ENCODE measurements around the gene TOMM20. TPM values are rescaled to one million over a fixed set of nuclear protein-coding genes. Genes with fewer than 3 reads are reported as not detected.

The TOMM20 gene
- total RNA-seq, 8 experiments from 2014 or later = 110 to 371 (median 210) TPM

DNA sequence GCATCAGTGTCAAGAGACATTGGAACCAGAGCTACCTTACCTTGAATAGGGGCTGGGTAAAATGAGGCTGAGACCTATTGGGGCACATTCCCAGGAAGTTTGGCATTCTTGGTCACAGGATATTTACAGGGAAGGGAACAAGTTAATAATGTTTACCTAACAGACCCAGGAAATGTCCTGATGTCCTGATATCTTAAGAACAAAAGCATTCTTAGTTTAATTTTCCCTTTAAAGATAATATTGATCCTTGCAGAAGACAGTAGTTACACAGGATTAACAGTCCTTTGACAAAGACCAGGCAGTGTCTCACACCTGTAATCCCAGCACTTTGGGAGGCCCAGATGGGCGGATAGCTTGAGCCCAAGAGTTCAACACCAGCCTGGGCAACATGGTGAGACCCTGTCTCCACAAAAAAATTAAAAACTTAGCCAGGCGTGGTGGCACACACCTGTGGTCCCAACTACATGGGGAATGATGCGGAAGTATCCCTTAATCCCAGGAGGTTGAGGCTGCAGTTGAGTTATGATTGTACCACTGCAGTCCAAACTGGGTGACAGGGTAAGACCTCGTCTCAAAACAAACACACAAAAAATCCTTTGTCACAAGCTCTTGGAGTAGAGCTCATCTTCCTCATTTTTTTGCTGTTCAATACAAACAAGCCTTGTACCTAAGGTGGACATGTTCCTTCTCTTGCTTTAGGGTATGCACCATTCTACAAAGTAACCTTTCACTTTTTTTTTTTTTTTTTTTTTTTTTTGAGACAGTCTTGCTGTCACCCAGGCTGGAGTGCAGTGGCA is 1.3 kb upstream of the TOMM20 start:
- WGBS, 10 experiments = 90 to 100% (median 100%) methylated on average over 1 to 3 of the region's 4 CpGs; no CpG with 5 or more reads in 3 of the 10 experiments
- in situ Hi-C loops (cut with MboI; ENCODE audit: low pct_unique_long_range_greater_than_20kb in 2 of 9, low sequenced_read_pairs in 9 of 9, unreplicated experiment in 9 of 9) = no loop called here
- peak overlapping the region in 1 of 2 donors; percentile 98 for H3K27ac ChIP-seq
- ATAC-seq (replicated peaks in 6 of 8) = no peak
- no peak overlapping the region for H3K4me3 ChIP-seq
- peaks cover 7 to 17% of the 10 kb centered on the region in 2 donors for H3K4me1 ChIP-seq (replicated peaks in 1 of 2)

DNA sequence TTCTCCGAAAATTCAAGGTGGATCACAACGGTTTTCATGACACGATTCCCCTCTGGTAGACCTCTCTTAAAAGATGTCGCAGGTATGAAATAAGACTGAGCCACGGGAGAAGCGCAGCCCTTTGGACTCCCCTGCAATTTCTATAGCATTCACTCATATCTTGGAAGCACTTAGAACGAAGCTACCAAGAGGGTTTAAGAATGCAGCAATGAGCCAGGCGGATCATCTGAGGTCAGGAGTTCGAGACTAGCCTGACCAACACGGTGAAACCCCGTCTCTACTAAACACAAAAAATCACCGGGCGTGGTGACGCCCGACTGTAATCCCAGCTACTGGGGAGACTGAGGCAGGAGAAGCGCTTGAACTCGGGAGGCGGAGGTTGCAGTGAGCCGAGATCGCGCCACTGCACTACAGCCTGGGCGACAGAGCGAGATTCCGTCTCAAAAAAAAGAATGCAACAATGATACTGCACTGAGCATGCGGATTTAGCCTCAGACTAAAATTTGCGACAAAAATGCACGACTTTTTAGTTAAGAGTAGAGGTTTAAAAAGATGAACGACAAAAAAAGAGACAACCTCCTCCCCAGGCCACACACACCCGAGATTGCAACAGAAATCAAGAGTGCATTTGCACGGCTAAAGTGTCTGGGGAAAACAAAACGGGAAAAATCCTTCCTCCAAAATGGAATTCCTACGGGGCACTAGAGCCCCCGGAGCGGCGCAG is 743 bp downstream of the TOMM20 start:
- 0 to 5% (median 1%) methylated on average over 4 to 32 of the region's 35 CpGs for WGBS, 10 experiments
- in situ Hi-C loops (cut with MboI; ENCODE audit: low pct_unique_long_range_greater_than_20kb in 2 of 9, low sequenced_read_pairs in 9 of 9, unreplicated experiment in 9 of 9) = no loop called here
- H3K27ac ChIP-seq = peak overlapping the region; percentile 95 to 98
- peak in 2 of 8 experiments; percentile 1 to 2 for ATAC-seq (replicated peaks in 6 of 8)
- H3K4me1 ChIP-seq (replicated peaks in 1 of 2) = peaks cover 13 to 20% of the 10 kb centered on the region in 2 donors
- H3K4me3 ChIP-seq = peak overlapping the region; percentile 60 to 89 (median 78)

DNA sequence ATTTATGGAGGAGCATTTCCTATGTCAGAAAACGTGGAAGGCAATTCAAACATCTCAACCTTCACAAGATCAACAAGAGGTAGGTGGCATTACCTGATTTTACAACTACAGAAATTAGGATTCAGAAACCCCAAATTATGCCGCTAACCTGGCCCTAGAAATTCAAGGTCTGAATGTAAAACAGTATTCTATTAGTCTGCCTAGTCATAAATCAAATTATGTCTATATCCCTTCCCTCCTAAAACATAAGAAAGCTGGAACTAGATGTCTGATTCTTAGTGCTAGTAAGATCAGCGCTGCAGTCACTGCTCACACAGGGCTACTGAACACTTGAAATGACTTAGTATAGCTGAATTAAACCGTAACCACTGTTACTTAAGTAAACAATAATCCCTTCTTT is 1.4 kb downstream of the TOMM20 start:
- Histone ChIP-seq H3K4me1 (replicated peaks in 1 of 2) (peaks cover 19 to 27% of the 10 kb centered on the region in 2 donors), H3K4me3 (peak overlapping the region; percentile 60 to 89 (median 78)), H3K27ac (no peak overlapping the region)
- WGBS, 10 experiments = 0 to 60% (median 26%) methylated on average over 2 to 4 of the region's 4 CpGs; no CpG with 5 or more reads in 1 of the 10 experiments
- no peak for ATAC-seq (replicated peaks in 6 of 8)
- in situ Hi-C loops (cut with MboI; ENCODE audit: low pct_unique_long_range_greater_than_20kb in 2 of 9, low sequenced_read_pairs in 9 of 9, unreplicated experiment in 9 of 9) = no loop called here

DNA sequence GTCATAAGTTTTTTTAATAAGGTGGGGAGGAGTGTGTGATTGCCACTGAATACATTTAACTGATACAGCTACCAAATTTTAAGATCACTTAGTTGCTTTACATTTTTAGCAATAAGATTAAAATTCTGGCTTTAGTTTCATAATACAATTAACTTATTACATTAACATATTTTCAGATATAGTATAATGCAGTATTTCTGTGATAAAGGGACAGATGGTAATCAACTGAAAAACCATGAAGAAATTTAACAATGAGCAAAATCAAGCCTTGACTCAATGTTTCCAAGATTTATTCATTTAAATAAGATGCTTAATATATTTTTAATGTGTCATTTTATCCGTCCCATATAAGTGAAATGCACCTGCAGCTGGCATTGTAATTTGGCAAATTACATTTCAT is 4.0 kb downstream of the TOMM20 start:
- ATAC-seq (replicated peaks in 6 of 8) = no peak
- Histone ChIP-seq H3K4me3 (no peak overlapping the region), H3K27ac (no peak overlapping the region), H3K4me1 (replicated peaks in 1 of 2) (peaks cover 19 to 30% of the 10 kb centered on the region in 2 donors)
- in situ Hi-C loops (cut with MboI; ENCODE audit: low pct_unique_long_range_greater_than_20kb in 2 of 9, low sequenced_read_pairs in 9 of 9, unreplicated experiment in 9 of 9) = no loop called here
- WGBS, 10 experiments = 27 to 100% (median 92%) methylated on average over 1 of the region's 1 CpG; no CpG with 5 or more reads in 2 of the 10 experiments

DNA sequence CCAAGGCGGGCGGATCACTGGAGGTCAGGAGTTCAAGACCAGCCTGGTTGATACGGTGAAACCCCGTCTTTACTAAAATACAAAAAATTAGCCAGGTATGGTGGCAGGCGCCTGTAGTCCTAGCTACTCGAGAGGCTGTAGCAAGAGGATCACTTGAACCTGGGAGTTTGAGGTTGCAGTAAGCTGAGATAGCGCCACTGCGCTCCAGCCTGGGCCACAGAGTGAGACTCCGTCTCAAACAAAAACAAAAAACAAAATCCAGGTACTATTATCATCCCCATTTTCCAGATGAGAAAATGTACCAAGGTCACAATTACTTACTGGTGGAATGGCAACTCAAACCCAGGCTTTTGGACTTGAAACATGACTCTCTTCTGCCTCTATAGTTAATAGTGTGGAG is 4.5 kb downstream of the TOMM20 start:
- Histone ChIP-seq H3K4me3 (no peak overlapping the region), H3K4me1 (replicated peaks in 1 of 2) (peaks cover 19 to 25% of the 10 kb centered on the region in 2 donors), H3K27ac (no peak overlapping the region)
- in situ Hi-C loops (cut with MboI; ENCODE audit: low pct_unique_long_range_greater_than_20kb in 2 of 9, low sequenced_read_pairs in 9 of 9, unreplicated experiment in 9 of 9) = no loop called here
- 40 to 100% (median 94%) methylated on average over 1 to 9 of the region's 9 CpGs for WGBS, 10 experiments
- no peak for ATAC-seq (replicated peaks in 6 of 8)

DNA sequence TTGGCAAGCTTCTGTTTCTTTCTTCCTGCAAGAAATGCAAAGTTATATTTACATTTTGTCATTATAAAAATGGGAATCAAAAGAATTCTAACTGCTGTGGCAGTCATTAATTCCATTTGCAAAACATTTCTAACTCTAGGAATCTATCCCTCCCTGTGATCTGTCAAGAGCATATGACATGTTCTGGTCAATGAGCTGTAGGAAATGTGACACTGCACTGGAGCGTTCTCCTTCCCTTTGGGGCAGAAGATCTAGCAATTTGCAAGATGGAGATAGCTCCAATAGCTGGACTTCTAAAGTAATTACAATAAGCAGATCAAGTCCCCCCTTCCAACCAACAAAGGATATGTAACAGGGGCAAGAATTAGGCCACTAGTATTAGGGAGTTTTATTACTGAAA is 6.3 kb downstream of the TOMM20 start:
- Histone ChIP-seq H3K4me1 (replicated peaks in 1 of 2) (peaks cover 19 to 23% of the 10 kb centered on the region in 2 donors), H3K27ac (no peak overlapping the region), H3K4me3 (no peak overlapping the region)
- 78 to 100% (median 85%) methylated on average over 1 of the region's 1 CpG; no CpG with 5 or more reads in 4 of the 10 experiments for WGBS, 10 experiments
- ATAC-seq (replicated peaks in 6 of 8) = peak in 4 of 8 experiments; percentile 32 to 82 (median 54)
- in situ Hi-C loops (cut with MboI; ENCODE audit: low pct_unique_long_range_greater_than_20kb in 2 of 9, low sequenced_read_pairs in 9 of 9, unreplicated experiment in 9 of 9) = no loop called here

DNA sequence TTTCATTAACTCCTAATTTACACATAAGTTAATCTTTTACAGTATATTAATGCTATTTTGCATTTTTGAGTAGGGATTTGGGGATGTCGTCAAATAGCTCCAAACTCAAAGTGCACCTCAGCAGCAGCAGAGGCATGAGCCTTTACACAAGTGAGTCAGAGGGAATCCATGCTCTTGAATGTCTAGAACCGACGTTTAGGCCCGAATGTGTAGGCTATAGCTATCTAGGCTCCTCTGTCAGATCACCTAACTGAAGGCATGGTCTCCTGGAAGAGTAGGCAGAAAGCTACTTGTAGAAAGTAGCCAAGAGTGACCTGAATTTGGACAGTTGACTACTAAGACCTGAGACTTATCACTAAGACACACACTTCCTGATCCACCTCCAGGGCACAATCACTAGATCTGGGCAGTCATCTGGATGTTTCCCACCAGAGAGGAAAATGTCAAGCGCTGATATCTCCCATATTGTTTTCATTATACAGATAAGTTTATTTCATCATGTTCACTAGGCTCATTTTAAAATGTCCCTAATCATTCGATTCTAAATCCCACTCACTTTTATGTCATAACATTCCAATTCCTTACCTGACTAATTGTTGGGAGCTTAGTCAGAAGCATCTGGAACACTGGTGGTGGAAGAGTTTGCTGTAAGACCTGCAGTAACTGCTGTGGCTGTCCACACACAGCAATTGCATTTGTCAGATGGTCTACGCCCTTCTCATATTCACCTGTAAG is 15.3 kb downstream of the TOMM20 start:
- Histone ChIP-seq H3K4me1 (replicated peaks in 1 of 2) (no peaks in the 10 kb centered on the region), H3K4me3 (no peak overlapping the region), H3K27ac (no peak overlapping the region)
- in situ Hi-C loops (cut with MboI; ENCODE audit: low pct_unique_long_range_greater_than_20kb in 2 of 9, low sequenced_read_pairs in 9 of 9, unreplicated experiment in 9 of 9) = no loop called here
- ATAC-seq (replicated peaks in 6 of 8) = no peak
- WGBS, 10 experiments = 81 to 100% (median 94%) methylated on average over 1 to 7 of the region's 7 CpGs

DNA sequence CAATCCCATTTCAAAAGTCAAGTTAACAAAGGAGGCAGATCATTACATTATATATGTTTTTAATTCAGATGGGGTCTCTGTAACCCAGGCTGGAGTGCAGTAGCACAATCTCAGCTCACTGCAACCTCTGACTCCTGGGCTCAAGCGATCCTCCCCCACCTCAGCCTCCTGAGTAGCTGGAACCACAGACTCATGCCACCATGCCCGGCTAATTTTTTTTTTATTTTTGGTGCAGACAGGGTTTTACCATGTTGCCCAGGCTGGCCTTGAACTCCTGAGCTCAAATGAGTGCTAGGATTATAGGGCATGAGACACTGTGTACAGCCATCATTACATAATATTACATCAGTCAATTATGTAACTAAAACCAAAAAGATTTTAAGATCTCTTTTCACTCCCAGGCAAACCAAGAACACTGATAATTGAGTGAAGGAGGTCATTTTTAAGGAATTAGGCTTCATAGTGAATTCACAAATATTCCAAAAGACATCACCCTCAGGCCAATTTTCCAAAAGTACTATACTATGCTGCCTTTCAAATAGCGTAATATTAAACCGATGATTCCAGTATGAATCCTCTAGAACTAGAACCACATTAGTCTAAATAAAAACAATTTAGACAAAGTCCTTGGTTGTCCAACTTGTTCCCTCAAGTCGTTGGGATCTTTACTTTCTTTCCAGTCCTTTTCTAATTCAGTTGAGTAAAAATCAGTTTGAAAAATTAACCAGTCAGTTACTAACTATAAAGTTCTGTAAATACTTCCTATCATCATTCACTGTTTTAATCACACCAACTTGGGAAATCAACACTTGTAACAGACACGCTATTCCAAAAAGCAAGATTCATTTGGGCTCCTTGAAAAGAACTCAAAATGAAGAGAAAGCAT is 16.1 kb downstream of the TOMM20 start:
- in situ Hi-C loops (cut with MboI; ENCODE audit: low pct_unique_long_range_greater_than_20kb in 2 of 9, low sequenced_read_pairs in 9 of 9, unreplicated experiment in 9 of 9) = no loop called here
- H3K4me3 ChIP-seq = no peak overlapping the region
- no peaks in the 10 kb centered on the region for H3K4me1 ChIP-seq (replicated peaks in 1 of 2)
- ATAC-seq (replicated peaks in 6 of 8) = no peak
- no peak overlapping the region for H3K27ac ChIP-seq
- WGBS, 10 experiments = 40 to 100% (median 91%) methylated on average over 1 to 6 of the region's 6 CpGs

DNA sequence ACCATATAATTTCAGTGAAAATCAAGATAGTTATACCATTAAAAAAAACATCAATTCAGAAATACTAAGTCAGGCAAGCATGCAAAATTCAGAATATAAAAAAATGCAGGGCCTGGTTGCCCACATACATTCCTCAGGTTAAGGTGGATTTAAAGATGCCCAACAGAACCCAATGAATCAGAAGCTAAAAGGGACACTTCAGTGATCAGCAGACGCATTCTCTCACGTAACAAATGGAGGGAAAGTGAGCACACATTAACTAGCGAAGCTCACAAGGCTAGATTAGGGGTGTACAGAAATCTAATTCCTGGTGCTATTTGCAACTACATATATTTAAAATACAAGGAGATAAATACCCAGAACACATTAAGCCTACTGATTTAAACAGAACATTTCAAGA is 17.5 kb downstream of the TOMM20 start:
- no peak for ATAC-seq (replicated peaks in 6 of 8)
- Histone ChIP-seq H3K4me1 (replicated peaks in 1 of 2) (no peaks in the 10 kb centered on the region), H3K4me3 (no peak overlapping the region), H3K27ac (no peak overlapping the region)
- in situ Hi-C loops (cut with MboI; ENCODE audit: low pct_unique_long_range_greater_than_20kb in 2 of 9, low sequenced_read_pairs in 9 of 9, unreplicated experiment in 9 of 9) = no loop called here
- WGBS, 10 experiments = 95 to 100% (median 100%) methylated on average over 1 to 3 of the region's 3 CpGs; no CpG with 5 or more reads in 1 of the 10 experiments

DNA sequence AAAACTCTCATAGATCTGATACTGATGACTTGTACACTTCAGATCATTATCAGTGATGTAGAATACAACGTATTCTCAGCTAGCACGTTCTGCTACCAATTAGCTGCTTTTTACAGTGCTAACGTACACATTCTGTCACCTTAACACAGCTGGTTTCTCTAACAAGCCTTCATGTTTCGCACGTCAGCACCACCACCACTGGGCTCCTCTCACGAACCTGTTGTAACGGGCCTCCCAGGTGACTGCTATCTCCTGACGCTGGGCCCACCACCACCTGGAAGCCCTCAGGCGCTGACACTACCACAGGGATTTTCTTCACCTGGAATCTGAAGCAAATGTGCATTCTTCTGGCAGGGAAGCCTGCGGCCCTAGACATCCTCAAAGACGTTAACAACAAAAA is 19.8 kb downstream of the TOMM20 start:
- in situ Hi-C loops (cut with MboI; ENCODE audit: low pct_unique_long_range_greater_than_20kb in 2 of 9, low sequenced_read_pairs in 9 of 9, unreplicated experiment in 9 of 9) = no loop called here
- 76 to 100% (median 95%) methylated on average over 2 to 11 of the region's 11 CpGs for WGBS, 10 experiments
- no peak for ATAC-seq (replicated peaks in 6 of 8)

DNA sequence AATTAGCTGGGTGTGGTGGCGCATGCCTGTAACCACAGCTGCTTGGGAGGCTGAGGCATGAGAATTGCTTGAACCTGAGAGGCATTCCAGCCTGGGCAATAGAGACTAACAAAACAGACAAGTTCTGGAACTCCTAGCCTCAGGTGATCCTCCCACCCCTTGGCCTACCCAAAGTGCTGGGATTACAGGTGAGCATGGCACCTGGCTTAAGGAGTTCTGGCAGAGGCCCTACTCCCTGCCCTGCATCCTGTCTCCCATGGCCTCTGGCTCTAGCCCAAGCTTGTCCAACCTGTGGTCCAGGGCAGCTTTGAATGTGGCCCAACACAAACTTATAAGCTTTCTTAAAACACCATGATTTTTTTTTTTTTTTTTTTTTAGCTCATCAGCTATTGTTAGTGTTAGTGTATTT is 20.4 kb downstream of the TOMM20 start:
- WGBS, 10 experiments = 100% methylated on average over 1 of the region's 1 CpG; no CpG with 5 or more reads in 8 of the 10 experiments
- peaks cover 4 to 9% of the 10 kb centered on the region in 2 donors for H3K4me1 ChIP-seq (replicated peaks in 1 of 2)
- in situ Hi-C loops (cut with MboI; ENCODE audit: low pct_unique_long_range_greater_than_20kb in 2 of 9, low sequenced_read_pairs in 9 of 9, unreplicated experiment in 9 of 9) = no loop called here
- H3K4me3 ChIP-seq = no peak overlapping the region
- no peak overlapping the region for H3K27ac ChIP-seq
- no peak for ATAC-seq (replicated peaks in 6 of 8)

More for the DNA sequence above, 19.8 kb downstream of the TOMM20 start:
- Histone ChIP-seq H3K27ac (no peak overlapping the region), H3K4me1 (replicated peaks in 1 of 2) (peaks cover 3 to 9% of the 10 kb centered on the region in 2 donors), H3K4me3 (no peak overlapping the region)
